Measurements from ENCODE around the gene FZR1.

DNA sequence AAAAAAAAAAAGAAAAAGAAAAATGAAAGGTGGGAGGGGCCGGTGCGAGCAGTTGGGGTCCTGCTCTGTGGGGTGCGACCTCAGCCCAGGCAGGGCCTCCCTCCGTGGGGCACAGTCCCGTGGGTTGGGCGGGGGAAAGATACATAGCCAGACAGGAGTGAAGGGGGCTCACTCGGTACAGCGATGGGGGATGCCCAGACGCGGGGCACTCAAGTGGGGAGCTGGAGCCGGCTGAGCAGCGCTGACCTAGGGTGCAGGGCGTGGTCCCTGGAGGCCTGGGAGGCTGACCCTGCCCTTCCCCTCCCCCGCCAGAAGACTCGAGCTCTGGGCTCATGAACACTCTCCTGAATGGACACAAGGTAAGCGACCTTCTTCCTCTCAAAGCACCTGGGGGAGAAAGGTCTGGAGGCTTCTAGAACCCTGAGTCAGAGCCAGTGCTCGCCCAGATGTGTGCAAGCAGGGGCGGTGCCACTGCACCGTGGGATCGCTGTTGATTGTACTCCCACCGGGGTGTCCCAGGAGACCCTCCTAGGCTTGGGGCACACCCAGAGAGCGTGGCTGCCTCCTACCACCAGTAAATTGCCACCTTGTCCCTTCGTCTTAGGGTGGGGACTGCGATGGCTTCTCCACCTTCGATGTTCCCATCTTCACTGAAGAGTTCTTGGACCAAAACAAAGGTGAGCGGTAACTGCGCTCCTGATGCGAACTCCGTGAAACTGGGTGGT, 70.0 kb downstream of the FZR1 start:
- TF ChIP-seq, protein P1, sequence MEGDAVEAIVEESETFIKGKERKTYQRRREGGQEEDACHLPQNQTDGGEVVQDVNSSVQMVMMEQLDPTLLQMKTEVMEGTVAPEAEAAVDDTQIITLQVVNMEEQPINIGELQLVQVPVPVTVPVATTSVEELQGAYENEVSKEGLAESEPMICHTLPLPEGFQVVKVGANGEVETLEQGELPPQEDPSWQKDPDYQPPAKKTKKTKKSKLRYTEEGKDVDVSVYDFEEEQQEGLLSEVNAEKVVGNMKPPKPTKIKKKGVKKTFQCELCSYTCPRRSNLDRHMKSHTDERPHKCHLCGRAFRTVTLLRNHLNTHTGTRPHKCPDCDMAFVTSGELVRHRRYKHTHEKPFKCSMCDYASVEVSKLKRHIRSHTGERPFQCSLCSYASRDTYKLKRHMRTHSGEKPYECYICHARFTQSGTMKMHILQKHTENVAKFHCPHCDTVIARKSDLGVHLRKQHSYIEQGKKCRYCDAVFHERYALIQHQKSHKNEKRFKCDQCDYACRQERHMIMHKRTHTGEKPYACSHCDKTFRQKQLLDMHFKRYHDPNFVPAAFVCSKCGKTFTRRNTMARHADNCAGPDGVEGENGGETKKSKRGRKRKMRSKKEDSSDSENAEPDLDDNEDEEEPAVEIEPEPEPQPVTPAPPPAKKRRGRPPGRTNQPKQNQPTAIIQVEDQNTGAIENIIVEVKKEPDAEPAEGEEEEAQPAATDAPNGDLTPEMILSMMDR (IDR thresholded peaks at IDR 0.05 in 4 of 5, conservative IDR thresholded peaks at IDR 0.05 in 1 of 5) = no peak
- no peak for TF ChIP-seq POLR2A (IDR thresholded peaks at IDR 0.05)

Data from gastrocnemius medialis (tissue), 4 donors.